ENCODE measurements around the gene REN.

REN gene

GRCh38 chr1:204166219-204166618 lies at the start of gene REN:
REN (minus strand) TSS chr1:204166337; CDS start chr1:204166293, 44 bp downstream.
- TF ChIP-seq CTCF (conservative IDR thresholded peaks at IDR 0.05; ENCODE audit: low read length) (no peak), EZH2phosphoT487 (IDR thresholded peaks at IDR 0.05; ENCODE audit: borderline replicate concordance) (no peak)
- H3K79me2 ChIP-seq (ENCODE audit: insufficient read depth, low read length), result no peaks in the 10 kb centered on the region
- H3K27me3 ChIP-seq (ENCODE audit: insufficient read depth, low read length, poor library complexity, severe bottlenecking), result no peaks in the 10 kb centered on the region
- H3K9ac ChIP-seq (ENCODE audit: low read depth, low read length, poor library complexity, severe bottlenecking), result no peak within 1 kb of the TSS
- no peaks in the 10 kb centered on the region for H3F3A ChIP-seq (ENCODE audit: low read depth)
- H3K4me1 ChIP-seq (ENCODE audit: insufficient read depth, low read length, poor library complexity, severe bottlenecking), result no peaks in the 10 kb centered on the region
- no peaks in the 10 kb centered on the region for H4K20me1 ChIP-seq (ENCODE audit: insufficient read depth, low read length, poor library complexity, severe bottlenecking)
- H3K36me3 ChIP-seq (ENCODE audit: insufficient read depth, low read length), result no peaks in the 10 kb centered on the region
- H3K4me3 ChIP-seq (ENCODE audit: low read length, poor library complexity, severe bottlenecking), result no peak within 1 kb of the TSS
- H3K9me3 ChIP-seq (ENCODE audit: insufficient read depth, low read depth, low read length), result peaks cover 13% of the 10 kb centered on the region; the same call in 1 of the 2 replicates
- no peak within 1 kb of the TSS for H2AFZ ChIP-seq (ENCODE audit: low read length)
- H3K9me2 ChIP-seq (replicated peaks; ENCODE audit: low read depth, low read length), result no peaks in the 10 kb centered on the region
- no peak within 1 kb of the TSS for H3K4me2 ChIP-seq (ENCODE audit: low read depth, low read length, poor library complexity, severe bottlenecking)

- Histone ChIP-seq H3K79me2 (ENCODE audit: insufficient read depth, low read length) (no peaks in the 10 kb centered on the region), H3F3A (ENCODE audit: low read depth) (no peaks in the 10 kb centered on the region), H2AFZ (ENCODE audit: low read length) (no peak within 1 kb of the TSS), H3K9ac (ENCODE audit: low read depth, low read length, poor library complexity, severe bottlenecking) (no peak within 1 kb of the TSS), H3K27me3 (ENCODE audit: insufficient read depth, low read length, poor library complexity, severe bottlenecking) (no peaks in the 10 kb centered on the region), H3K9me3 (ENCODE audit: insufficient read depth, low read depth, low read length) (no peaks in the 10 kb centered on the region), H4K20me1 (ENCODE audit: insufficient read depth, low read length, poor library complexity, severe bottlenecking) (no peaks in the 10 kb centered on the region), H3K4me2 (ENCODE audit: low read depth, low read length, poor library complexity, severe bottlenecking) (no peak within 1 kb of the TSS), H3K4me3 (ENCODE audit: low read length, poor library complexity, severe bottlenecking) (no peak within 1 kb of the TSS), H3K9me2 (replicated peaks; ENCODE audit: low read depth, low read length) (no peaks in the 10 kb centered on the region), H3K4me1 (ENCODE audit: insufficient read depth, low read length, poor library complexity, severe bottlenecking) (no peaks in the 10 kb centered on the region), H3K36me3 (ENCODE audit: insufficient read depth, low read length) (no peaks in the 10 kb centered on the region)
- TF ChIP-seq CTCF (conservative IDR thresholded peaks at IDR 0.05; ENCODE audit: low read length) (0 out of 2 replicates have a peak, but pooled peaks have one; percentile 19), EZH2phosphoT487 (IDR thresholded peaks at IDR 0.05; ENCODE audit: borderline replicate concordance) (no peak)
These were observed 47.8 kb upstream of the REN start, which contains the start of gene GOLT1A for GRCh38 chr1:204213668-204214662. GOLT1A (minus strand) TSS chr1:204213988; CDS start chr1:204213906, 82 bp downstream.

GRCh38 chr1:204212715-204213114 lies 46.6 kb upstream of the REN start:
- TF ChIP-seq CTCF (conservative IDR thresholded peaks at IDR 0.05; ENCODE audit: low read length), result no peak
- TF ChIP-seq EZH2phosphoT487 (IDR thresholded peaks at IDR 0.05; ENCODE audit: borderline replicate concordance), result no peak
- no peaks in the 10 kb centered on the region for H3K27me3 ChIP-seq (ENCODE audit: insufficient read depth, low read length, poor library complexity, severe bottlenecking)
- no peak overlapping the region for H2AFZ ChIP-seq (ENCODE audit: low read length)
- H3F3A ChIP-seq (ENCODE audit: low read depth), result no peaks in the 10 kb centered on the region
- no peaks in the 10 kb centered on the region for H3K4me1 ChIP-seq (ENCODE audit: insufficient read depth, low read length, poor library complexity, severe bottlenecking)
- no peak overlapping the region for H3K9ac ChIP-seq (ENCODE audit: low read depth, low read length, poor library complexity, severe bottlenecking)
- no peaks in the 10 kb centered on the region for H3K79me2 ChIP-seq (ENCODE audit: insufficient read depth, low read length)
- no peaks in the 10 kb centered on the region for H4K20me1 ChIP-seq (ENCODE audit: insufficient read depth, low read length, poor library complexity, severe bottlenecking)
- no peaks in the 10 kb centered on the region for H3K9me3 ChIP-seq (ENCODE audit: insufficient read depth, low read depth, low read length)
- H3K4me2 ChIP-seq (ENCODE audit: low read depth, low read length, poor library complexity, severe bottlenecking), result no peak overlapping the region
- no peaks in the 10 kb centered on the region for H3K9me2 ChIP-seq (replicated peaks; ENCODE audit: low read depth, low read length)
- H3K36me3 ChIP-seq (ENCODE audit: insufficient read depth, low read length), result no peaks in the 10 kb centered on the region
- no peak overlapping the region for H3K4me3 ChIP-seq (ENCODE audit: low read length, poor library complexity, severe bottlenecking)

All from Loucy (cell line).